ENCODE data around the gene DCAF15. TPM values are rescaled to one million over a fixed set of nuclear protein-coding genes. Genes with fewer than 3 reads are reported as not detected.

Gene DCAF15
- polyA plus RNA-seq, 1 of the 3 experiments (the other 2 are of a cell fraction): 55.6 TPM

- Histone ChIP-seq H3K4me2 (no peak overlapping the region), H3K9ac (no peak overlapping the region), H3K9me3 (no peaks in the 10 kb centered on the region), H4K20me1 (ENCODE audit: insufficient read depth) (peaks cover 8% of the 10 kb centered on the region; the same call in 1 of the 2 replicates), H3K27me3 (ENCODE audit: insufficient read depth) (no peaks in the 10 kb centered on the region), H3K4me1 (ENCODE audit: control insufficient read depth in 1 of 2, insufficient read depth in 2 of 2, low read depth in 1 of 2, low read length in 1 of 2) (peaks cover 0 to 20% of the 10 kb centered on the region in 2 experiments; a peak in 1 of 4 replicates), H3K4me3 (ENCODE audit: low read depth in 2 of 2, low read length in 1 of 2) (no peak overlapping the region), H3K36me3 (replicated peaks in 1 of 2; ENCODE audit: control insufficient read depth in 1 of 2, insufficient read depth in 2 of 2, low read length in 1 of 2) (peaks cover 9 to 55% of the 10 kb centered on the region in 2 experiments), H3K27ac (ENCODE audit: low read depth in 2 of 2, low read length in 1 of 2) (peak overlapping the region in 1 of 2 experiments; percentile 64; a peak in 1 of 4 replicates), H3F3A (replicated peaks; ENCODE audit: insufficient read depth) (peaks cover 3% of the 10 kb centered on the region), H2AFZ (ENCODE audit: low read depth) (no peak overlapping the region), H3K79me2 (ENCODE audit: insufficient read depth) (peaks cover 32% of the 10 kb centered on the region), H3K9me2 (no peaks in the 10 kb centered on the region)
- CTCF ChIA-PET: interaction anchor here (1.0 to 1.4 kb wide), 2 partner anchors 77 to 101 kb away, joined by 3 to 5 read pairs; no protein-coding TSS in a partner anchor
- no peak for TF ChIP-seq NRF1 (IDR thresholded peaks at IDR 0.05; ENCODE audit: low read depth, low read length)
- TF ChIP-seq CTCF (IDR thresholded peaks at IDR 0.05): no peak
- no peak for TF ChIP-seq MXI1 (IDR thresholded peaks at IDR 0.05; ENCODE audit: low read depth, low read length)
- no peak for TF ChIP-seq NFIC (IDR thresholded peaks at IDR 0.05; ENCODE audit: borderline replicate concordance)
- no peak for TF ChIP-seq RFX5 (IDR thresholded peaks at IDR 0.05; ENCODE audit: low read length)
- no peak for TF ChIP-seq RCOR1 (IDR thresholded peaks at IDR 0.05; ENCODE audit: low read length)
- TF ChIP-seq MAX (IDR thresholded peaks at IDR 0.05; ENCODE audit: low read depth): no peak
- TF ChIP-seq EP300 (IDR thresholded peaks at IDR 0.05; ENCODE audit: borderline replicate concordance in 1 of 2, low read depth in 1 of 2, low read length in 1 of 2): no peak
- TF ChIP-seq PBX3 (IDR thresholded peaks at IDR 0.05): no peak
- no peak for TF ChIP-seq TEAD4 (IDR thresholded peaks at IDR 0.05; ENCODE audit: borderline replicate concordance, insufficient read depth)
- 90% methylated on average over 12 of the region's 12 CpGs for WGBS (ENCODE audit: low lambda C conversion rate)
- no peak for DNase-seq
- POLR2A ChIA-PET: interaction anchor here (1.3 kb wide), 1 partner anchor 18 kb away, joined by 6 read pairs; no protein-coding TSS in a partner anchor
Measured at GRCh38 chr19:13958043-13958442, 5.7 kb downstream of the DCAF15 start.

- Histone ChIP-seq H3K9me2 (no peaks in the 10 kb centered on the region), H3F3A (replicated peaks; ENCODE audit: insufficient read depth) (peaks cover 5% of the 10 kb centered on the region), H3K9ac (no peak overlapping the region), H3K27ac (ENCODE audit: low read depth in 2 of 2, low read length in 1 of 2) (peak overlapping the region in 1 of 2 experiments; percentile 8; a peak in 1 of 4 replicates), H3K4me1 (ENCODE audit: control insufficient read depth in 1 of 2, insufficient read depth in 2 of 2, low read depth in 1 of 2, low read length in 1 of 2) (peaks cover 0 to 9% of the 10 kb centered on the region in 2 experiments; a peak in 1 of 4 replicates), H3K4me3 (ENCODE audit: low read depth in 2 of 2, low read length in 1 of 2) (no peak overlapping the region), H3K79me2 (ENCODE audit: insufficient read depth) (peaks cover 19% of the 10 kb centered on the region; the same call in 1 of the 2 replicates), H2AFZ (ENCODE audit: low read depth) (no peak overlapping the region), H3K4me2 (no peak overlapping the region), H3K9me3 (no peaks in the 10 kb centered on the region), H4K20me1 (ENCODE audit: insufficient read depth) (no peaks in the 10 kb centered on the region), H3K27me3 (ENCODE audit: insufficient read depth) (no peaks in the 10 kb centered on the region), H3K36me3 (replicated peaks in 1 of 2; ENCODE audit: control insufficient read depth in 1 of 2, insufficient read depth in 2 of 2, low read length in 1 of 2) (peaks cover 9 to 54% of the 10 kb centered on the region in 2 experiments)
- 94% methylated on average over 15 of the region's 41 CpGs for WGBS (ENCODE audit: low lambda C conversion rate)
- no peak for DNase-seq
- CTCF ChIA-PET: interaction anchor here (0.6 to 2.1 kb wide), 9 partner anchors 12 to 79 kb away, joined by 3 to 6 read pairs (median 3); partner anchors contain the start of genes IL27RA and PODNL1
- POLR2A ChIA-PET: interaction anchor here (0.6 to 1.3 kb wide), 2 partner anchors 20 to 45 kb away, joined by 3 to 6 read pairs; no protein-coding TSS in a partner anchor
- no peak for TF ChIP-seq RCOR1 (IDR thresholded peaks at IDR 0.05; ENCODE audit: low read length)
- no peak for TF ChIP-seq ELF1 (IDR thresholded peaks at IDR 0.05)
- TF ChIP-seq MXI1 (IDR thresholded peaks at IDR 0.05; ENCODE audit: low read depth, low read length): no peak
- TF ChIP-seq YY1 (IDR thresholded peaks at IDR 0.05; ENCODE audit: low read depth): no peak
- no peak for TF ChIP-seq NFIC (IDR thresholded peaks at IDR 0.05; ENCODE audit: borderline replicate concordance)
- TF ChIP-seq MEF2A (IDR thresholded peaks at IDR 0.05; ENCODE audit: borderline replicate concordance, low read depth): no peak
- no peak for TF ChIP-seq GABPA (IDR thresholded peaks at IDR 0.05; ENCODE audit: low read depth)
- no peak for TF ChIP-seq TAF1 (IDR thresholded peaks at IDR 0.05; ENCODE audit: borderline replicate concordance, low read depth, low read length)
- no peak for TF ChIP-seq NRF1 (IDR thresholded peaks at IDR 0.05; ENCODE audit: low read depth, low read length)
- TF ChIP-seq RXRA (IDR thresholded peaks at IDR 0.05; ENCODE audit: borderline replicate concordance, low read depth): no peak
- TF ChIP-seq EP300 (IDR thresholded peaks at IDR 0.05; ENCODE audit: borderline replicate concordance in 1 of 2, low read depth in 1 of 2, low read length in 1 of 2): no peak
- TF ChIP-seq SMC3 (IDR thresholded peaks at IDR 0.05; ENCODE audit: low read depth, low read length): no peak
- TF ChIP-seq FOXJ3 (CRISPR knock-in tag; IDR thresholded peaks at IDR 0.05): no peak
- TF ChIP-seq USF1 (IDR thresholded peaks at IDR 0.05; ENCODE audit: borderline replicate concordance, low read depth): no peak
- no peak for TF ChIP-seq PBX3 (IDR thresholded peaks at IDR 0.05)
Measured at GRCh38 chr19:13959141-13959961, 7.0 kb downstream of the DCAF15 start.

Measured in SK-N-SH (cell line).